WTC11 (cell line): ENCODE measurements around the gene FBLN7. TPM values are rescaled to one million over a fixed set of nuclear protein-coding genes. Genes with fewer than 3 reads are reported as not detected.

Experiments
- ATAC-seq: fragments of 200-7000 bp; cut with Tn5 transposase; 2 replicates; pipeline ENCODE4 v1.10.0; 2021; ENCODE audit warnings: mild to moderate bottlenecking, moderate library complexity
- CTCF ChIA-PET: fragments of 300-600 bp; sonication (Branson Sonifier 250); formaldehyde crosslinking; loops from one replicate; lab custom pipeline; 2021; ENCODE audit warnings: antibody characterized with exemption; lab: Charles Lee
- POLR2A ChIA-PET: fragments of 350-600 bp; sonication (Branson Sonifier 250); formaldehyde crosslinking; loops from one replicate; lab custom pipeline; 2021; ENCODE audit warnings: antibody characterized with exemption; lab: Charles Lee
- DNase-seq: peaks from one replicate; pipeline ENCODE4 v3.0.0; 2021; ENCODE audit warnings: low spot score
- H3K27ac Mint-ChIP-seq: 2 replicates; pipeline ENCODE4 v1.8.0; 2021; ENCODE audit warnings: mixed read lengths
- H3K27me3 Mint-ChIP-seq: 2 replicates; pipeline ENCODE4 v1.8.0; 2021; ENCODE audit warnings: low read depth, mild to moderate bottlenecking, moderate library complexity, mixed read lengths
- H3K36me3 Mint-ChIP-seq: 2 replicates; pipeline ENCODE4 v1.8.0; 2021; ENCODE audit warnings: mixed read lengths
- H3K4me1 Mint-ChIP-seq: 2 replicates; pipeline ENCODE4 v1.8.0; 2022; ENCODE audit warnings: mixed read lengths
- H3K4me3 Mint-ChIP-seq: 2 replicates; pipeline ENCODE4 v1.8.0; 2021; ENCODE audit warnings: mild to moderate bottlenecking, moderate library complexity, mixed read lengths
- H3K9me3 Mint-ChIP-seq: 2 replicates; pipeline ENCODE4 v1.8.0; 2021; ENCODE audit warnings: mixed read lengths
- ATF1 ChIP-seq: sonication (generic); formaldehyde crosslinking; IDR thresholded peaks from 2 replicates; pipeline ENCODE4 v1.8.1; 2023; ENCODE audit warnings: mild to moderate bottlenecking, moderate library complexity, missing genetic modification reagents
- ELF4 ChIP-seq: sonication (generic); formaldehyde crosslinking; IDR thresholded peaks from 2 replicates; pipeline ENCODE4 v1.8.1; 2022; ENCODE audit warnings: low read depth, mild to moderate bottlenecking, moderate library complexity, missing genetic modification reagents
- ERG ChIP-seq: fragments of 250-450 bp; sonication (Bioruptor Pico); IDR thresholded peaks from 2 replicates; pipeline ENCODE4 v1.8.0; 2021; ENCODE audit warnings: mild to moderate bottlenecking
- JUN ChIP-seq: sonication (generic); formaldehyde crosslinking; IDR thresholded peaks from 2 replicates; pipeline ENCODE4 v1.8.0; 2023; ENCODE audit warnings: mild to moderate bottlenecking, missing genetic modification reagents
- MAX ChIP-seq: sonication (generic); formaldehyde crosslinking; IDR thresholded peaks from 2 replicates; pipeline ENCODE4 v1.8.0; 2022; ENCODE audit warnings: mild to moderate bottlenecking, missing genetic modification reagents
- NFYB ChIP-seq: sonication (generic); formaldehyde crosslinking; conservative IDR thresholded peaks from 2 replicates; pipeline ENCODE4 v1.8.0; 2022; ENCODE audit warnings: low read depth, missing genetic modification reagents
- NR1H2 ChIP-seq: sonication (generic); formaldehyde crosslinking; IDR thresholded peaks from 2 replicates; pipeline ENCODE4 v1.9.0; 2021; ENCODE audit warnings: mild to moderate bottlenecking, moderate library complexity, missing genetic modification reagents
- PREB ChIP-seq: sonication (generic); formaldehyde crosslinking; IDR thresholded peaks from 2 replicates; pipeline ENCODE4 v1.8.1; 2022; ENCODE audit warnings: mild to moderate bottlenecking, missing genetic modification reagents, moderate library complexity, borderline replicate concordance
- TCF7 ChIP-seq: sonication (generic); formaldehyde crosslinking; IDR thresholded peaks from 2 replicates; pipeline ENCODE4 v1.8.0; 2022; ENCODE audit warnings: mild to moderate bottlenecking, low read depth, missing genetic modification reagents, moderate library complexity
- TP53 ChIP-seq: sonication (generic); formaldehyde crosslinking; IDR thresholded peaks from 2 replicates; pipeline ENCODE4 v1.8.1; 2023; ENCODE audit warnings: mild to moderate bottlenecking, missing genetic modification reagents
- USF1 ChIP-seq: sonication (generic); formaldehyde crosslinking; IDR thresholded peaks from 2 replicates; pipeline ENCODE4 v1.8.0; 2022; ENCODE audit warnings: mild to moderate bottlenecking, missing genetic modification reagents
- ZNF532 ChIP-seq: fragments of 250-450 bp; sonication (Bioruptor Pico); IDR thresholded peaks from 2 replicates; pipeline ENCODE4 v1.9.0; 2021; ENCODE audit warnings: mild to moderate bottlenecking, borderline replicate concordance
- ZNF671 ChIP-seq: fragments of 250-450 bp; sonication (Bioruptor Pico); IDR thresholded peaks from 2 replicates; pipeline ENCODE4 v1.8.0; 2021; ENCODE audit warnings: mild to moderate bottlenecking
- total RNA-seq: library from RNA; stranded (reverse); gene quantifications from 3 replicates; pipeline ENCODE4 v1.2.3, GENCODE V29; 2021

The FBLN7 gene
- total RNA-seq, 1 experiment from 2014 or later: 0.55 TPM

- TF ChIP-seq PREB (CRISPR knock-in tag) (no peak), ZNF532 (CRISPR knock-in tag) (no peak), TCF7 (no peak), NR1H2 (no peak), MAX (no peak)
- TF ChIP-seq, all 79 proteins: peak for 0
Observed at GRCh38 chr2:112149866-112150435, 11.8 kb downstream of the FBLN7 start (continued).

GRCh38 chr2:112150447-112150846 lies 12.3 kb downstream of the FBLN7 start:
- H3K27ac Mint-ChIP-seq: 0 out of 2 replicates have a peak overlapping the region, but pooled peaks have one; percentile 6
- ChIA-PET POLR2A (no interaction called here), CTCF (no interaction called here)
- no peaks in the 10 kb centered on the region for H3K36me3 Mint-ChIP-seq
- no peaks in the 10 kb centered on the region for H3K9me3 Mint-ChIP-seq
- no peak overlapping the region for H3K4me3 Mint-ChIP-seq
- ATAC-seq: no peak
- H3K4me1 Mint-ChIP-seq: peaks cover 12% of the 10 kb centered on the region
- DNase-seq: no peak
- TF ChIP-seq JUN (CRISPR knock-in tag): no peak
- TF ChIP-seq ATF1 (CRISPR knock-in tag): no peak
- TF ChIP-seq ERG (CRISPR knock-in tag): no peak
- no peak for TF ChIP-seq TP53 (CRISPR knock-in tag)
- H3K27me3 Mint-ChIP-seq: no peaks in the 10 kb centered on the region

GRCh38 chr2:112150851-112151250 lies 12.7 kb downstream of the FBLN7 start:
- CTCF ChIA-PET: no interaction called here
- H3K4me1 Mint-ChIP-seq: peaks cover 12% of the 10 kb centered on the region
- TF ChIP-seq NFYB: no peak
- no peak for TF ChIP-seq ZNF671 (CRISPR knock-in tag)
- TF ChIP-seq USF1: no peak
- H3K4me3 Mint-ChIP-seq: no peak overlapping the region
- no peak overlapping the region for H3K27ac Mint-ChIP-seq
- no peaks in the 10 kb centered on the region for H3K9me3 Mint-ChIP-seq
- ATAC-seq: no peak
- H3K36me3 Mint-ChIP-seq: no peaks in the 10 kb centered on the region
- POLR2A ChIA-PET: no interaction called here
- no peak for DNase-seq
- no peaks in the 10 kb centered on the region for H3K27me3 Mint-ChIP-seq

GRCh38 chr2:112151271-112151670 lies 13.1 kb downstream of the FBLN7 start:
- Mint-ChIP-seq H3K27me3 (no peaks in the 10 kb centered on the region), H3K36me3 (no peaks in the 10 kb centered on the region), H3K27ac (no peak overlapping the region)
- no peak for DNase-seq
- no peak for TF ChIP-seq ELF4 (CRISPR knock-in tag)
- TF ChIP-seq, all 79 proteins: peak for 0
- ChIA-PET POLR2A (no interaction called here), CTCF (no interaction called here)
- Mint-ChIP-seq H3K4me1 (peaks cover 12% of the 10 kb centered on the region), H3K4me3 (no peak overlapping the region), H3K9me3 (no peaks in the 10 kb centered on the region)
- no peak for ATAC-seq
